NCI-H1930 (cell line): ENCODE measurements around the gene GAPVD1.
"Not testable (repeated sequence)": the region's sequence is repeated elsewhere in the genome, so short reads cannot be mapped to it uniquely, and the experiment has no call there.

Source experiments
- DNase-seq, 2 experiments: peaks; one replicate each; lab custom pipeline; 2025; lab: John Stamatoyannopoulos, UW

GAPVD1 gene

GRCh38 chr9:125316359-125316758 is 54.7 kb downstream of the GAPVD1 start:
- not testable (repeated sequence) for DNase-seq

- DNase-seq = no peak
Observed at GRCh38 chr9:125317704-125318103, 56.1 kb downstream of the GAPVD1 start.

GRCh38 chr9:125321496-125321895 is 59.9 kb downstream of the GAPVD1 start:
- no peak for DNase-seq

GRCh38 chr9:125323615-125324014 is 62.0 kb downstream of the GAPVD1 start:
- no peak for DNase-seq

- DNase-seq = no peak
Observed at GRCh38 chr9:125325826-125326225, 64.2 kb downstream of the GAPVD1 start.

GRCh38 chr9:125329978-125330377 is 68.4 kb downstream of the GAPVD1 start:
- no peak for DNase-seq

GRCh38 chr9:125330587-125330986 is 69.0 kb downstream of the GAPVD1 start:
- DNase-seq = no peak

- DNase-seq = no peak
Observed at GRCh38 chr9:125332527-125332926, 70.9 kb downstream of the GAPVD1 start.

- no peak for DNase-seq
Observed at GRCh38 chr9:125337236-125337635, 75.6 kb downstream of the GAPVD1 start.

- no peak for DNase-seq
Observed at GRCh38 chr9:125338929-125339328, 77.3 kb downstream of the GAPVD1 start.

GRCh38 chr9:125341566-125341965 is 79.9 kb downstream of the GAPVD1 start:
- peak in 1 of 2 experiments; percentile 18 for DNase-seq

GRCh38 chr9:125343518-125344275 is 82.1 kb downstream of the GAPVD1 start:
- DNase-seq = peak; percentile 29 to 76

- DNase-seq = no peak
Observed at GRCh38 chr9:125346080-125346732, 84.6 kb downstream of the GAPVD1 start.

- DNase-seq = no peak
Observed at GRCh38 chr9:125355601-125356000, 94.0 kb downstream of the GAPVD1 start.

GRCh38 chr9:125356032-125356431 is 94.4 kb downstream of the GAPVD1 start:
- DNase-seq = no peak

- no peak for DNase-seq
Observed at GRCh38 chr9:125359011-125359410, 97.4 kb downstream of the GAPVD1 start.

GRCh38 chr9:125360601-125361000 is 99.0 kb downstream of the GAPVD1 start:
- no peak for DNase-seq

- DNase-seq = no peak
Observed at GRCh38 chr9:125361837-125362531, 100.4 kb downstream of the GAPVD1 start.

- no peak for DNase-seq
Observed at GRCh38 chr9:125366676-125367075, 105.0 kb downstream of the GAPVD1 start.

GRCh38 chr9:125370786-125371185 is 109.2 kb downstream of the GAPVD1 start:
- DNase-seq = no peak

GRCh38 chr9:125372441-125373226 is 111.0 kb downstream of the GAPVD1 start:
- DNase-seq = no peak
